ENCODE measurements around the gene CCR2. TPM values are rescaled to one million over a fixed set of nuclear protein-coding genes. Genes with fewer than 3 reads are reported as not detected.

The CCR2 gene
- total RNA-seq, 2 experiments from 2014 or later: not detected

DNA sequence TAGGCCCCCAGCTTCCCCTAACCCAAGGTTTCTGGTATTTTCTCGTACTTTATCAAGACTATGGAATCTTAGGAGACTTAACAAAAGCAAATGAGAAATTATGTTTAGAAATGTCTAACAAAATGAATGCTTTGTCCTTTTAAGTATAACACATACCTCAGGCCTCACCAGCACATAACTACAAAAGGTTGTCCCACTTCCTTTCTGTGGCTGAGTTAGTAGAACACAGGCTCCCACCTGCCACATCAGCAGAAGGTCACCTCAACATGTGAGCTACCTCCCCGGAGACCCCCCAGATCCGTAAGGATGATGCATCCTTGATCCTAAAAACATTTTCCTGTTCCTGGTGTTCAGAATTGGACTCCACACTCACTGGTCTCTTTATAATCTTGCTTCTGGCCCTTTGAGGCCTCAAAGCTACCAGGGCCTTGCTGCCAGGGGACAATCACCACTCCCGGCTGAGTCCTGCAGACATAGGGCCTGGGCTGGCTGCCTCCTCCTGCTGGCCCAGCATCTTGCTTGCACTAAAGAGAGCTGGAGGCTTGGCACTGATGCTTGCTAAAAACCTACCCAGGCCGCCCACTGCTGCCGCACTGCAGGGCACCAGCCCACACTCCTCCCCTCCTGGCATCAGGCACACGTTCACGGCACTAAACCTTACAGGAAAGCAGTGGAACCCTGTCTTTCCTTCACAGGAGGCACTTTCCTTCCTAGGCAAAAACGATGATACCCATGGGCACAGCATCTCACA lies 56.0 kb downstream of the CCR2 start:
- DNase-seq (ENCODE audit: low spot score): no peak
- no peaks in the 10 kb centered on the region for H4K20me1 ChIP-seq (ENCODE audit: insufficient read depth, low read length)
- H3K27ac ChIP-seq (ENCODE audit: low read depth, low read length, poor library complexity, severe bottlenecking): no peak overlapping the region
- POLR2A ChIA-PET: interaction anchor here (0.6 kb wide), 1 partner anchor 1093 kb away, joined by 4 read pairs; no protein-coding TSS in a partner anchor
- no TSS peak for BruUV-seq (replicated peaks)
- H3K9me2 ChIP-seq (ENCODE audit: insufficient read depth, low read length): no peaks in the 10 kb centered on the region
- no peak overlapping the region for H3K4me2 ChIP-seq (ENCODE audit: low read length)
- H2AFZ ChIP-seq (ENCODE audit: low read length): no peak overlapping the region
- H3K36me3 ChIP-seq (ENCODE audit: insufficient read depth, low read length): no peaks in the 10 kb centered on the region
- H3K9me3 ChIP-seq (ENCODE audit: low read length): no peaks in the 10 kb centered on the region
- intact Hi-C loops (cut with micrococcal nuclease; ENCODE audit: unreplicated experiment): no loop called here
- H3K4me3 ChIP-seq (ENCODE audit: low read depth, low read length, poor library complexity, severe bottlenecking): no peak overlapping the region
- no peaks in the 10 kb centered on the region for H3K79me2 ChIP-seq (ENCODE audit: insufficient read depth, low read depth, low read length)
- H3K4me1 ChIP-seq (ENCODE audit: insufficient read depth, low read length, poor library complexity, severe bottlenecking): peaks cover 39% of the 10 kb centered on the region
- no peak for TF ChIP-seq CTCF (conservative IDR thresholded peaks at IDR 0.05; ENCODE audit: low read length)
- TF ChIP-seq EZH2phosphoT487 (IDR thresholded peaks at IDR 0.05; ENCODE audit: borderline replicate concordance, low read depth, low read length): no peak
- CTCF ChIA-PET (ENCODE audit: unreplicated experiment): no interaction called here

Other genes with a start within 250 kb of the CCR2 start
- gene CCR1, start 145.8 kb upstream of the CCR2 start, total RNA-seq (2014; rRNA removed; shearing (Covaris generic)): not detected in 2 replicates
- not detected in 2 replicates for gene CCR1, start 145.8 kb upstream of the CCR2 start, total RNA-seq (2022)
- not detected in 2 replicates for gene CCR3, start 111.7 kb upstream of the CCR2 start, total RNA-seq (2014; rRNA removed; shearing (Covaris generic))
- not detected in 2 replicates for gene CCR3, start 111.7 kb upstream of the CCR2 start, total RNA-seq (2022)
- gene CCR5, start 16.8 kb downstream of the CCR2 start, total RNA-seq (2014; rRNA removed; shearing (Covaris generic)): not detected in 2 replicates
- gene CCR5, start 16.8 kb downstream of the CCR2 start, total RNA-seq (2022): not detected in 2 replicates
- gene CCRL2, start 53.1 kb downstream of the CCR2 start, total RNA-seq (2014; rRNA removed; shearing (Covaris generic)): 0.41 and 0.88 TPM in 2 replicates
- gene CCRL2, start 53.1 kb downstream of the CCR2 start, total RNA-seq (2022): 2.2 and 2.4 TPM in 2 replicates
- 3.7 TPM in 1 of 2 replicates, not detected in the other for gene LTF, start 110.8 kb downstream of the CCR2 start, total RNA-seq (2014; rRNA removed; shearing (Covaris generic))
- not detected in 2 replicates for gene LTF, start 110.8 kb downstream of the CCR2 start, total RNA-seq (2022)
- gene RTP3, start 143.9 kb downstream of the CCR2 start, total RNA-seq (2014; rRNA removed; shearing (Covaris generic)): 1.3 and 1.4 TPM in 2 replicates
- gene RTP3, start 143.9 kb downstream of the CCR2 start, total RNA-seq (2022): 0.37 and 0.74 TPM in 2 replicates
- gene LRRC2, start 212.2 kb downstream of the CCR2 start, total RNA-seq (2014; rRNA removed; shearing (Covaris generic)): 2.0 and 2.4 TPM in 2 replicates
- gene LRRC2, start 212.2 kb downstream of the CCR2 start, total RNA-seq (2022): 1.9 and 2.2 TPM in 2 replicates